ENCODE data around the gene POU3F3.

- TF ChIP-seq POLR2A (IDR thresholded peaks at IDR 0.05) (no peak), CTCF (IDR thresholded peaks at IDR 0.05) (no peak)
Measured at GRCh38 chr2:104901037-104901881, 47.3 kb downstream of the POU3F3 start.

All from adrenal gland (tissue), 5 donors.